HEK293 (cell line): Measurements from ENCODE around the gene PHF8.

Experiments used
- CTCF ChIA-PET: fragments of 350-600 bp; formaldehyde crosslinking; extraction: SDS; loops from one replicate; lab custom pipeline; 2021; ENCODE audit warnings: antibody characterized with exemption; lab: Yijun Ruan, JAX
- POLR2A ChIA-PET: fragments of 300-600 bp; formaldehyde crosslinking; extraction: SDS; loops from one replicate; lab custom pipeline; 2020; ENCODE audit warnings: antibody characterized with exemption, inconsistent platforms; lab: Yijun Ruan, JAX
- H3K27ac ChIP-seq: fragments of 200-500 bp; sonication (Bioruptor generic); 2 replicates; pipeline ENCODE4 v1.5.1; 2014; ENCODE audit warnings: low read depth, low read length, control low read depth, inconsistent platforms; ENCODE audit errors: extremely low read depth
- H3K36me3 ChIP-seq, 2 experiments: fragments of 200-500 bp in 1 of 2; sonication (Bioruptor generic) in 1 of 2; 1 replicate in 1 of 2; 2 replicates in 1 of 2; pipeline ENCODE4 v1.5.1; 2014 to 2017; ENCODE audit warnings: inconsistent platforms in 2 of 2, low read length in 2 of 2; ENCODE audit not compliant: control insufficient read depth in 2 of 2, insufficient read depth in 1 of 2
- H3K4me1 ChIP-seq: fragments of 200-500 bp; sonication (Bioruptor generic); 2 replicates; pipeline ENCODE4 v1.5.1; 2014; ENCODE audit warnings: mild to moderate bottlenecking, low read length, inconsistent platforms; ENCODE audit not compliant: control insufficient read depth, insufficient read depth
- H3K4me3 ChIP-seq: 2 replicates; pipeline ENCODE4 v1.5.1; 2011; ENCODE audit warnings: low read depth, mild to moderate bottlenecking, control low read depth, low read length, moderate library complexity
- H3K9me3 ChIP-seq: fragments of 200-500 bp; sonication (Bioruptor generic); 2 replicates; pipeline ENCODE4 v1.5.1; 2014; ENCODE audit warnings: low read depth, low read length, inconsistent platforms; ENCODE audit not compliant: control insufficient read depth, insufficient read depth
- GFI1B ChIP-seq: fragments of 450-650 bp; formaldehyde crosslinking; IDR thresholded peaks from 2 replicates; pipeline ENCODE4 v1.5.1; 2016; ENCODE audit warnings: missing biosample characterization, missing genetic modification characterization
- KLF8 ChIP-seq: fragments of 450-650 bp; formaldehyde crosslinking; IDR thresholded peaks from 2 replicates; pipeline ENCODE4 v1.5.1; 2016; ENCODE audit warnings: missing biosample characterization, missing genetic modification characterization
- PRDM1 ChIP-seq: fragments of 450-650 bp; formaldehyde crosslinking; IDR thresholded peaks from 2 replicates; pipeline ENCODE4; 2016; ENCODE audit warnings: missing biosample characterization, missing genetic modification characterization
- WT1 ChIP-seq: fragments of 450-650 bp; formaldehyde crosslinking; IDR thresholded peaks from 2 replicates; pipeline ENCODE4 v1.5.1; 2016; ENCODE audit warnings: missing biosample characterization, missing genetic modification characterization
- ZBTB1 ChIP-seq: fragments of 450-650 bp; formaldehyde crosslinking; IDR thresholded peaks from 2 replicates; pipeline ENCODE4 v1.5.1; 2016; ENCODE audit warnings: missing biosample characterization, missing genetic modification characterization
- ZNF112 ChIP-seq: fragments of 450-650 bp; formaldehyde crosslinking; IDR thresholded peaks from 2 replicates; pipeline ENCODE4 v1.5.0; 2017; ENCODE audit warnings: missing biosample characterization, missing genetic modification characterization
- ZNF132 ChIP-seq: fragments of 450-650 bp; formaldehyde crosslinking; IDR thresholded peaks from 2 replicates; pipeline ENCODE4 v1.5.1; 2017; ENCODE audit warnings: missing biosample characterization, missing genetic modification characterization, borderline replicate concordance
- ZNF211 ChIP-seq: fragments of 450-650 bp; formaldehyde crosslinking; IDR thresholded peaks from 2 replicates; pipeline ENCODE4 v1.5.1; 2016; ENCODE audit warnings: low read depth, missing biosample characterization, missing genetic modification characterization
- ZNF248 ChIP-seq: fragments of 450-650 bp; formaldehyde crosslinking; IDR thresholded peaks from 2 replicates; pipeline ENCODE4 v1.5.1; 2017; ENCODE audit warnings: missing biosample characterization, missing genetic modification characterization
- ZNF335 ChIP-seq: fragments of 450-650 bp; formaldehyde crosslinking; conservative IDR thresholded peaks from 2 replicates; pipeline ENCODE4 v1.5.1; 2016; ENCODE audit warnings: missing biosample characterization, missing genetic modification characterization
- ZNF426 ChIP-seq: fragments of 450-650 bp; formaldehyde crosslinking; IDR thresholded peaks from 2 replicates; pipeline ENCODE4 v1.5.1; 2017; ENCODE audit warnings: missing biosample characterization, missing genetic modification characterization, mild to moderate bottlenecking, inconsistent platforms, moderate library complexity
- ZNF626 ChIP-seq: fragments of 450-650 bp; sonication (Bioruptor Pico); formaldehyde crosslinking; IDR thresholded peaks from 2 replicates; pipeline ENCODE4 v1.5.1; 2018; ENCODE audit warnings: missing biosample characterization, missing genetic modification characterization, inconsistent platforms
- ZNF629 ChIP-seq: fragments of 450-650 bp; formaldehyde crosslinking; IDR thresholded peaks from 2 replicates; pipeline ENCODE4 v1.5.1; 2017; ENCODE audit warnings: missing biosample characterization, missing genetic modification characterization
- ZNF654 ChIP-seq: fragments of 450-650 bp; formaldehyde crosslinking; IDR thresholded peaks from 2 replicates; pipeline ENCODE4 v1.5.1; 2016; ENCODE audit warnings: low read depth, missing biosample characterization, missing genetic modification characterization
- ZNF658 ChIP-seq: fragments of 450-650 bp; formaldehyde crosslinking; IDR thresholded peaks from 2 replicates; pipeline ENCODE4; 2016; ENCODE audit warnings: missing biosample characterization, missing genetic modification characterization
- ZNF670 ChIP-seq: fragments of 450-650 bp; formaldehyde crosslinking; IDR thresholded peaks from 2 replicates; pipeline ENCODE4 v1.5.1; 2016; ENCODE audit warnings: missing biosample characterization, missing genetic modification characterization, low read depth
- ZNF747 ChIP-seq: fragments of 450-650 bp; formaldehyde crosslinking; IDR thresholded peaks from 2 replicates; pipeline ENCODE4 v1.5.1; 2016; ENCODE audit warnings: missing biosample characterization, missing genetic modification characterization
- ZNF768 ChIP-seq: fragments of 450-650 bp; formaldehyde crosslinking; IDR thresholded peaks from 2 replicates; pipeline ENCODE4 v1.5.1; 2018; ENCODE audit warnings: missing biosample characterization, mild to moderate bottlenecking, missing genetic modification characterization
- ZNF791 ChIP-seq: fragments of 450-650 bp; formaldehyde crosslinking; IDR thresholded peaks from 2 replicates; pipeline ENCODE4 v1.5.1; 2016; ENCODE audit warnings: missing biosample characterization, missing genetic modification characterization
- ZNF843 ChIP-seq: fragments of 450-650 bp; formaldehyde crosslinking; IDR thresholded peaks from 2 replicates; pipeline ENCODE4 v1.5.1; 2016; ENCODE audit warnings: missing biosample characterization, missing genetic modification characterization
- ZSCAN30 ChIP-seq: fragments of 450-650 bp; IDR thresholded peaks from 2 replicates; pipeline ENCODE4 v1.5.1; 2018; ENCODE audit warnings: missing biosample characterization, mild to moderate bottlenecking, missing genetic modification characterization, moderate library complexity
- TF ChIP-seq, protein P1 (sequence below): fragments of 450-650 bp; formaldehyde crosslinking; IDR thresholded peaks from 2 replicates; pipeline ENCODE4 v1.5.1; 2016; ENCODE audit warnings: missing biosample characterization, missing genetic modification characterization
- TF ChIP-seq, protein P2 (sequence below): fragments of 450-650 bp; formaldehyde crosslinking; IDR thresholded peaks from 2 replicates; pipeline ENCODE4 v1.5.1; 2016; ENCODE audit warnings: missing biosample characterization, missing genetic modification characterization

PHF8 gene

DNA sequence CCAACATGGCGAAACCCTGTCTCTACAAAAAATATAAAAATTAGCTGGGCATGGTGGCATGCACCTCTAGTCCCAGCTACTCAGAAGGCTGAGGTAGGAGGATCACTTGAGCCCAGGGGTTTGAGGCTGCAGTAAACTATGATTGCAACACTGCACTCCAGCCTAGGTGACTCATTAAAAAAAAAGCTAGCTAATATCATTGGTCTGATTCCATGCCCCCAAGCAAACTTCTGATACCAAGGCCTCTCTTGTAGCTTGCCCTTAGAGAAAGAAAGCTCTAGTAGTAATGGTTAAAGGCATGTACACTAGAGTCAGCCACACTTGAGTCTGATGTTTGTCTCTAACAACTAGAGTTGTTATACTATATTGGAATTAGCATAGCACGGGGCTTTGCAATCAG is 32.6 kb upstream of the PHF8 start (continued):
- TF ChIP-seq GFI1B (tag by site-specific recombination) (no peak), ZSCAN30 (tag by site-specific recombination) (no peak), ZNF112 (tag by site-specific recombination) (no peak)
- TF ChIP-seq, protein P1, sequence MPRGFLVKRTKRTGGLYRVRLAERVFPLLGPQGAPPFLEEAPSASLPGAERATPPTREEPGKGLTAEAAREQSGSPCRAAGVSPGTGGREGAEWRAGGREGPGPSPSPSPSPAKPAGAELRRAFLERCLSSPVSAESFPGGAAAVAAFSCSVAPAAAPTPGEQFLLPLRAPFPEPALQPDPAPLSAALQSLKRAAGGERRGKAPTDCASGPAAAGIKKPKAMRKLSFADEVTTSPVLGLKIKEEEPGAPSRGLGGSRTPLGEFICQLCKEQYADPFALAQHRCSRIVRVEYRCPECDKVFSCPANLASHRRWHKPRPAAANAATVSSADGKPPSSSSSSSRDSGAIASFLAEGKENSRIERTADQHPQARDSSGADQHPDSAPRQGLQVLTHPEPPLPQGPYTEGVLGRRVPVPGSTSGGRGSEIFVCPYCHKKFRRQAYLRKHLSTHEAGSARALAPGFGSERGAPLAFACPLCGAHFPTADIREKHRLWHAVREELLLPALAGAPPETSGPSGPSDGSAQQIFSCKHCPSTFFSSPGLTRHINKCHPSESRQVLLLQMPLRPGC (tag by site-specific recombination): no peak
- TF ChIP-seq, all 188 proteins: peak for 0

DNA sequence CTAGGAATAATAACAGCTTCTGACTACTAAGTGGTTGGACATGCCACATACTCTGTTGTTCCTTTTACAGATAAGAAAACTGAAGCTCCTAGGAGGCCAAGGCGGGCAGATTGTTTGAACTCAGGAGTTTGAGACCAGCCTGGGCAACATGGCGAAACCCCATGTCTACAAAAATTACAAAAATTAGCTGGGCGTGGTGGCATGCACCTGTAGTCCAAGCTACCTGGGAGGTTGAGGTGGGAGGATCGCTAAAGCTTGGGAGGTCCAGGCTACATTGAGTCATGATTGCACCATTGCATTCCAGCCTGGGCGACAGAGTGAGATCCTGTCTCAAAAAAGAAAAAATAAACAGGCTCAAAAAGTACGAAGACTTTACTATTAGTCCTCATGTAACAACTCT is 30.6 kb upstream of the PHF8 start:
- H3K36me3 ChIP-seq: peaks cover 0 to 3% of the 10 kb centered on the region in 2 experiments; a peak in 1 of 3 replicates
- POLR2A ChIA-PET: no interaction called here
- TF ChIP-seq, protein P2, sequence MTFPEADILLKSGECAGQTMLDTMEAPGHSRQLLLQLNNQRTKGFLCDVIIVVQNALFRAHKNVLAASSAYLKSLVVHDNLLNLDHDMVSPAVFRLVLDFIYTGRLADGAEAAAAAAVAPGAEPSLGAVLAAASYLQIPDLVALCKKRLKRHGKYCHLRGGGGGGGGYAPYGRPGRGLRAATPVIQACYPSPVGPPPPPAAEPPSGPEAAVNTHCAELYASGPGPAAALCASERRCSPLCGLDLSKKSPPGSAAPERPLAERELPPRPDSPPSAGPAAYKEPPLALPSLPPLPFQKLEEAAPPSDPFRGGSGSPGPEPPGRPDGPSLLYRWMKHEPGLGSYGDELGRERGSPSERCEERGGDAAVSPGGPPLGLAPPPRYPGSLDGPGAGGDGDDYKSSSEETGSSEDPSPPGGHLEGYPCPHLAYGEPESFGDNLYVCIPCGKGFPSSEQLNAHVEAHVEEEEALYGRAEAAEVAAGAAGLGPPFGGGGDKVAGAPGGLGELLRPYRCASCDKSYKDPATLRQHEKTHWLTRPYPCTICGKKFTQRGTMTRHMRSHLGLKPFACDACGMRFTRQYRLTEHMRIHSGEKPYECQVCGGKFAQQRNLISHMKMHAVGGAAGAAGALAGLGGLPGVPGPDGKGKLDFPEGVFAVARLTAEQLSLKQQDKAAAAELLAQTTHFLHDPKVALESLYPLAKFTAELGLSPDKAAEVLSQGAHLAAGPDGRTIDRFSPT (tag by site-specific recombination): no peak
- TF ChIP-seq ZNF112 (tag by site-specific recombination) (no peak), ZNF629 (tag by site-specific recombination) (no peak), ZNF747 (tag by site-specific recombination) (no peak), KLF8 (tag by site-specific recombination) (no peak), ZNF426 (no peak), ZNF335 (tag by site-specific recombination) (no peak), ZNF843 (no peak), PRDM1 (tag by site-specific recombination) (no peak), WT1 (tag by site-specific recombination) (no peak)
- TF ChIP-seq, all 188 proteins: peak for 0
- H3K27ac ChIP-seq: no peak overlapping the region
- H3K4me3 ChIP-seq: no peak overlapping the region
- CTCF ChIA-PET: no interaction called here
- no peaks in the 10 kb centered on the region for H3K4me1 ChIP-seq
- H3K9me3 ChIP-seq: no peaks in the 10 kb centered on the region

DNA sequence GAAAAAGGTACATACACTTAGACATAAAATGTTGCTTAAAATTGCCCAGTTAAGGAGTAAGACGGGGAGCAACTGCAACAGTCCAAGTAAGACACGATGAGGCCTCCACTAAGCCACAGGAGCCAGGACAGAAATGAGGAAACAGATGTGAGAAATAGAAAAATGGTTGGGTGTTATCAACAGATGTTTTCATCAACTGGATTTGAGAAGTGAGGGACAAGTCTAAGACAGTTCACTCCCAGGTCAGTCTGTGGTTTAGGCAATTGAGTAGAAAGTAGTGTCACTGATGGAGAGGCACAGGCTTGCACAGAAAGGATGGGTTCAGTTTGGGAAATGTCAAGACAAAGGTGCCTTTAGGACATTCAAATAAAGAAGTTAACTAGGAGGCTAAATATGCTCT is 23.5 kb upstream of the PHF8 start:
- CTCF ChIA-PET: interaction anchor here (0.6 kb wide), 1 partner anchor 572 kb away, joined by 4 read pairs; no protein-coding TSS in a partner anchor
- Histone ChIP-seq H3K9me3 (no peaks in the 10 kb centered on the region), H3K27ac (no peak overlapping the region), H3K36me3 (0 out of 3 replicates have a peak, but pooled peaks cover 0 to 3% of the 10 kb centered on the region in 2 experiments), H3K4me1 (no peaks in the 10 kb centered on the region), H3K4me3 (no peak overlapping the region)
- no peak for TF ChIP-seq ZNF335 (tag by site-specific recombination)
- no peak for TF ChIP-seq ZNF658
- no peak for TF ChIP-seq ZNF791
- no peak for TF ChIP-seq ZNF248 (tag by site-specific recombination)
- TF ChIP-seq ZNF211: no peak
- POLR2A ChIA-PET: no interaction called here

DNA sequence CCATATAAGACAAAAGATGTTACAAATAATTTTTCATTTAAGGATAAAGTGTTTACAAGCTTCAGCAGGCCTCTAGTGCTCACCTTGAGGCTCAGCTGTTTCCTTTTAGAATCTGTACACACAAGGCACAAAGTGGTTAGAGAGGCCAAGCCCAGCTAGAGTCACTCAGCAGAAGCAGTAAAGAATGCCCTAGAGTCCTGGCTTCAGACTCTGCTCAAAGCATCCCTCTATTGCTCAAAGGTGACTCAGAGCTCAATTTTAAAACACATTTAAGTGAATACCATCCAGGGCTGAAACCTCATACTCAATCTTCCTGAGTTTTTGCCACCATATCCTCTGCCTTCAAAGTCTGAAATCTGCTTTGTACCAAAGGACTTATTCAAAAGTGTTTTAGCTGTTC is 22.6 kb upstream of the PHF8 start:
- CTCF ChIA-PET: interaction anchor here (1.2 kb wide), 1 partner anchor 13 kb away, joined by 3 read pairs; no protein-coding TSS in a partner anchor
- H3K4me3 ChIP-seq: no peak overlapping the region
- no peaks in the 10 kb centered on the region for H3K36me3 ChIP-seq
- POLR2A ChIA-PET: no interaction called here
- no peaks in the 10 kb centered on the region for H3K9me3 ChIP-seq
- no peak overlapping the region for H3K27ac ChIP-seq
- TF ChIP-seq ZNF132 (tag by site-specific recombination) (no peak), ZBTB1 (tag by site-specific recombination) (no peak), ZNF670 (no peak), ZNF768 (tag by site-specific recombination) (no peak), ZNF626 (tag by site-specific recombination) (no peak), ZNF654 (tag by site-specific recombination) (no peak)
- H3K4me1 ChIP-seq: no peaks in the 10 kb centered on the region
